ENCODE results near the gene HMCN1. TPM values are rescaled to one million over a fixed set of nuclear protein-coding genes. Genes with fewer than 3 reads are reported as not detected.

HMCN1 gene
- total RNA-seq, 1 experiment from 2014 or later = 0.12 TPM

DNA sequence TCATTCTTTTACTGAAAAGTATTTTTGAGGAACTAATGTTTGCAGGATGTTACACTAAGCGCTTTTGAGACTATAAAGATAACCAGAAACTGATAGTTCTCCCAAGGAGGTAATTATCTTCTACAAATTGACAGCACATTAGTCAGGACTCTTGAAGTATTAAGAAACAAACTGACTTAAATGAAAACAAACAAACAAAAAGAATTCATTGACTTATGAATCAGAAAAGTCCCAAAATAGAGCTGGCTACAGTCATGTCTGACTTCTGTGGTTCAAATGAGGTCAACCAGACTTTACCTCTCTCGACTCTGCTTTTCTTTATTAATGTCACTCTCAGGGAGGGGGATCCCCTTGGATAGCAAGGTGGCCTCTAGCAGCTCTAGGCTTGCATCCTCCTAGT, 344.1 kb downstream of the HMCN1 start:
- ChIA-PET POLR2A (no interaction called here), CTCF (no interaction called here)
- no TSS peak for BruUV-seq (replicated peaks)
- H3K36me3 Mint-ChIP-seq (ENCODE audit: insufficient read depth, unreplicated experiment) = no peaks in the 10 kb centered on the region
- H3K27ac Mint-ChIP-seq (ENCODE audit: low read depth, unreplicated experiment) = no peak overlapping the region
- no peaks in the 10 kb centered on the region for H3K9me3 Mint-ChIP-seq (ENCODE audit: unreplicated experiment)
- no peak overlapping the region for H3K4me3 Mint-ChIP-seq (ENCODE audit: unreplicated experiment)
- peaks cover 11% of the 10 kb centered on the region for H3K4me1 Mint-ChIP-seq (ENCODE audit: insufficient read depth, unreplicated experiment)
- TF ChIP-seq, protein P1, sequence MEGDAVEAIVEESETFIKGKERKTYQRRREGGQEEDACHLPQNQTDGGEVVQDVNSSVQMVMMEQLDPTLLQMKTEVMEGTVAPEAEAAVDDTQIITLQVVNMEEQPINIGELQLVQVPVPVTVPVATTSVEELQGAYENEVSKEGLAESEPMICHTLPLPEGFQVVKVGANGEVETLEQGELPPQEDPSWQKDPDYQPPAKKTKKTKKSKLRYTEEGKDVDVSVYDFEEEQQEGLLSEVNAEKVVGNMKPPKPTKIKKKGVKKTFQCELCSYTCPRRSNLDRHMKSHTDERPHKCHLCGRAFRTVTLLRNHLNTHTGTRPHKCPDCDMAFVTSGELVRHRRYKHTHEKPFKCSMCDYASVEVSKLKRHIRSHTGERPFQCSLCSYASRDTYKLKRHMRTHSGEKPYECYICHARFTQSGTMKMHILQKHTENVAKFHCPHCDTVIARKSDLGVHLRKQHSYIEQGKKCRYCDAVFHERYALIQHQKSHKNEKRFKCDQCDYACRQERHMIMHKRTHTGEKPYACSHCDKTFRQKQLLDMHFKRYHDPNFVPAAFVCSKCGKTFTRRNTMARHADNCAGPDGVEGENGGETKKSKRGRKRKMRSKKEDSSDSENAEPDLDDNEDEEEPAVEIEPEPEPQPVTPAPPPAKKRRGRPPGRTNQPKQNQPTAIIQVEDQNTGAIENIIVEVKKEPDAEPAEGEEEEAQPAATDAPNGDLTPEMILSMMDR (IDR thresholded peaks at IDR 0.05; ENCODE audit: unreplicated experiment) = no peak
- intact Hi-C loops (cut with micrococcal nuclease) = no loop called here
- no peak for DNase-seq (ENCODE audit: unreplicated experiment)
- no peaks in the 10 kb centered on the region for H3K27me3 Mint-ChIP-seq (ENCODE audit: insufficient read depth, unreplicated experiment)

DNA sequence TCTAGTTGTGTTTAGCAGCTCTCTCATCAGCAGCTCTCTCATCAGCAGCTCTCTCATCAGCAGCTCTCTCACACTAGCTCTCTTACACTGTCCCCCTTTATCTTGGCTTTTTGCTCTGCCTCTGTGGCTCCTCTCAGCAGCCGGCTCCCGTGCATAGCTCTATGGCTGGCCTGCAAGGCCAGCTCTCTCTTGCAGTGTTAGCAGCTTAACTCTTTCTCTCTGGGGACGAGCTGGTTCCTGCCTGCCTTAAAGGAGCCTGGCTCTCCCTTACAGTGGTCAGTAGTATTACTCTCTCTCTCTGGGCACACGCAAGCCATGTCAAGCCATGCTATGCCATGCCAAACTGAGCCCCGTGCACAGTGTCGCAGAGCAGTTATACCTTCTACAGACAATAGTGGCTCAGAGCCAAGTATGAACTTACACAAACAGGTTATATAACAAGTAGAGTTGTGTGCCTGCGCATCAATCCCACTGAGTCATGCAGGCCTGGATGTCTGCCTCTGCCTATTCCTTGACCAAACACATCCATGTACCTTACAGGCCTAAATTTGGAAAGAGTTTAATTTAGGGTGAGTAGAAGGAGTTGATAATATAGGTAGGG, 345.0 kb downstream of the HMCN1 start:
- H3K27ac Mint-ChIP-seq (ENCODE audit: low read depth, unreplicated experiment) = no peak overlapping the region
- H3K36me3 Mint-ChIP-seq (ENCODE audit: insufficient read depth, unreplicated experiment) = no peaks in the 10 kb centered on the region
- POLR2A ChIA-PET = no interaction called here
- DNase-seq (ENCODE audit: unreplicated experiment) = peak; percentile 50
- no peak overlapping the region for H3K4me3 Mint-ChIP-seq (ENCODE audit: unreplicated experiment)
- H3K27me3 Mint-ChIP-seq (ENCODE audit: insufficient read depth, unreplicated experiment) = no peaks in the 10 kb centered on the region
- TF ChIP-seq, protein P1 (IDR thresholded peaks at IDR 0.05; ENCODE audit: unreplicated experiment) = no peak
- intact Hi-C loops (cut with micrococcal nuclease) = no loop called here
- H3K9me3 Mint-ChIP-seq (ENCODE audit: unreplicated experiment) = no peaks in the 10 kb centered on the region
- H3K4me1 Mint-ChIP-seq (ENCODE audit: insufficient read depth, unreplicated experiment) = peaks cover 11% of the 10 kb centered on the region
- no TSS peak for BruUV-seq (replicated peaks)
- CTCF ChIA-PET = no interaction called here

DNA sequence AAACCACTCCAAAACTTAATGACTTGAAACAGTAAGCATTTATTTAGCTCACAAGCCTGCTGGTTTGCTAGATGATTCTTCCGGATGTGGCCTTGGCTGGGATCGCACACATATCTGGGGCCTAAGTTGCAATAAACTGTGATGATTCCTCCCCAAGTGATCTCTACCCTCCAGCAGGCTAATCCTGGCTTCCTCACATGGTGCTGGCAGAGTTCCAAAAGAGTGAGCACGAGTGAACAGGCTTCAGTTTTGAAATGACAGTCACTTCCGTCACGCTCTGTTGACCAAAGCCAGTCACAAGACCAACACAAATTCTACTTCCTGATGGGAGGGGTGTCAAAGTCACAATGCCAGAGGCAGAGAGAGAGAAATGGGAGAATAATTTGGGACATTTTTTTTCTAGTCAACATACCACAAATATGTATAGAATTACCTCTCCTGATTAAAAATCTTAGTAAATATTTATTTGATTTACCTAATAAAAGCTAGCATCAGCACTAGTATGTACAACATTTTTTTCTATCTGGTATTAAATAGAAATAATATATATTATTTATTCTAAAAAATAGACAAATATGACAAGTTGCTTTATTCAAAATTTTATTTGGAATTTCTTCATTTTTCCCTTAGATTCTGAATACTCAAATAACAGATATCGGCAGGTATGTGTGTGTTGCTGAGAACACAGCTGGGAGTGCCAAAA, 348.2 kb downstream of the HMCN1 start:
- peak; percentile 90 for DNase-seq (ENCODE audit: unreplicated experiment)
- Mint-ChIP-seq H3K27ac (ENCODE audit: low read depth, unreplicated experiment) (peak overlapping the region; percentile 64), H3K4me1 (ENCODE audit: insufficient read depth, unreplicated experiment) (peaks cover 11% of the 10 kb centered on the region), H3K4me3 (ENCODE audit: unreplicated experiment) (no peak overlapping the region), H3K9me3 (ENCODE audit: unreplicated experiment) (no peaks in the 10 kb centered on the region), H3K36me3 (ENCODE audit: insufficient read depth, unreplicated experiment) (no peaks in the 10 kb centered on the region), H3K27me3 (ENCODE audit: insufficient read depth, unreplicated experiment) (no peaks in the 10 kb centered on the region)
- intact Hi-C loops (cut with micrococcal nuclease) = no loop called here
- ChIA-PET CTCF (interaction anchor here (1.3 to 1.4 kb wide), 2 partner anchors 10 to 24 kb away, joined by 3 to 4 read pairs; no protein-coding TSS in a partner anchor), POLR2A (interaction anchor here (1.1 to 1.3 kb wide), 3 partner anchors 9 to 48 kb away, joined by 3 to 9 read pairs (median 7); no protein-coding TSS in a partner anchor)
- TF ChIP-seq, protein P1 (IDR thresholded peaks at IDR 0.05; ENCODE audit: unreplicated experiment) = no peak
- BruUV-seq (replicated peaks) = no TSS peak

DNA sequence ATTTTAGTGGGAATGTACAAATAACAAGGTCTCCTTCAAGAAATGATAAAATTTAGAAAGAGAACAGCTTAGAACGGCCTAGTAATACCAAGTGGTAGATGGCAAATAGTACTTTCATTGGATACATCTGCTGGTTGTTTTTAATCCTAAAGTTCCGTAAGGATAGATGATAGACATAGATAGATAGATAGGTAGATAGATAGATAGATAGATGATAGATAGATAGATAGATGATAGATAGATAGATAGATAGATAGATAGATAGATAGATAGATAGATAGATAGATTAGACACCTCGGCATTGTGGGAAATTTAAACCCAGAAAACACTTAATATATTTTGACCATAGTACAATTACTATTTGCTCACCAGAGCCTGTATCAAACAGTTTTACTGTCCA, 352.4 kb downstream of the HMCN1 start:
- DNase-seq (ENCODE audit: unreplicated experiment) = no peak
- H3K27ac Mint-ChIP-seq (ENCODE audit: low read depth, unreplicated experiment) = no peak overlapping the region
- H3K9me3 Mint-ChIP-seq (ENCODE audit: unreplicated experiment) = no peaks in the 10 kb centered on the region
- intact Hi-C loops (cut with micrococcal nuclease) = no loop called here
- no peak overlapping the region for H3K4me3 Mint-ChIP-seq (ENCODE audit: unreplicated experiment)
- H3K27me3 Mint-ChIP-seq (ENCODE audit: insufficient read depth, unreplicated experiment) = no peaks in the 10 kb centered on the region
- no TSS peak for BruUV-seq (replicated peaks)
- H3K36me3 Mint-ChIP-seq (ENCODE audit: insufficient read depth, unreplicated experiment) = no peaks in the 10 kb centered on the region
- TF ChIP-seq, protein P1 (IDR thresholded peaks at IDR 0.05; ENCODE audit: unreplicated experiment) = no peak
- ChIA-PET CTCF (no interaction called here), POLR2A (interaction anchor here (1.2 kb wide), 1 partner anchor 9 kb away, joined by 3 read pairs; no protein-coding TSS in a partner anchor)
- peaks cover 5% of the 10 kb centered on the region for H3K4me1 Mint-ChIP-seq (ENCODE audit: insufficient read depth, unreplicated experiment)
